Measurements from ENCODE around the gene DOC2B.

DOC2B gene

DNA sequence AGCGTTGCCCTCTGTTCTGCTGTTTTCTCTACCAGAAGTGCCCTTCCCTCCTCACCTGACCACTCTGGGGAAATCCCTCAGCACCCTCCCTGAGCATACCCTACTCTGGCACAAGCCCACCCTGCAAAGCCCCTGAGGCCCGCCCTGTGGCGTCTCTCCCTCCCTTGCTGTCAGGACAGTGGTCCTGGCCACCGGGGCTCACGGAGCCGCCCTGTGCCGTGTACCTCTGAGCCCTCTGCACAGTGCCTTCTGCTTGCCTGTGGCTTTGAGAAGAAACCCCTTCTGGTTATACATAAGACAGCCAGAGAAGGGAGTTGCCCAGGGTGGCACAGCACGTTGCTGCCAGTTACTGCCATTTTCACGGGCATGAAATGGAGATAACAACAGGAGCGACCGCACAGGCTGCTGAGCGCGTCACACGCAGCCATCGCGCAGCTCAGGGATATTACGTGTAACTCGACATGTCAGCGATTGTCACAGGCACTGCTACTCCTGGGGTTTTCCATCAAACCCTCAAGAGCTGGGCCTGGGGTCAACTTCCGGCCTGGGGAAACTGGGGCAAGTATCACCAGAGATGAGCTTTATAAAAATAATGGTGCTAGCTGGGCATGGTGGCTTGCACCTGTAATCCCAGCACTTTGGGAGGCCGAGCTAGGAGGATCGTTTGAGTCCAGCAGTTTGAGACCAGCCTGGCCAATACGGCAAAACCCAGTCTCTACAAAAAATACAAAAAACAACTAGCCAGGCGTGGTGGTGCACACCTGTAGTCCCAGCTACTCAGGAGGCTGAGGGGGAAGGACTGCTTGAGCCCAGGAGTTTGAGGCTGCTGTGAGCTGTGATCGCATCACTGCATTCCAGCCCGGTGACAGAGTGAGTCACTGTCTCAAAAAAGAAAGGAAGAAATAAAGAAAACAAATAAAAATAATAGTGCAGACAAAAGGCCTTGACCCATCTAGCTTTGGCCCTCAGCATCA is 29.3 kb downstream of the DOC2B start:
- H3K27me3 Mint-ChIP-seq (ENCODE audit: low read depth), result no peaks in the 10 kb centered on the region

DNA sequence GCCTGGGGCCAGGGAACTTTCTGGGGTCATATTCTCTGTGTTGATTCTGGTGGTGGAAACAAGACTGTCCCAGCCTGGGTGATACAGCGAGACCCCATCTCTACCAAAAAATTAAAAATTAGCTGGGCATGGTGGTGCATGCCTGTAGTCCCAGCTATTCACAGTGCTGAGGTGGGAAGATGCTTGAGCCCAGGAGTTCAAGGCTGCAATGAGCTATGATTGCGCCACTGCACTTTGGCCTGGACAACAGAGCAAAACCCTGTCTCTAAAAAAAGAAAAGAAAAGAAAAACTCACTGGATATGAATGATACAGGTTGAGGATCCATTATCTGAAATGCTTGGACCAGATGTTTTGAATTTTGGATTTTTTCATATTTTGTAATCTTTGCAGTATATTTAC is 30.4 kb downstream of the DOC2B start:
- Mint-ChIP-seq H3K27ac (no peak overlapping the region), H3K27me3 (ENCODE audit: low read depth) (no peaks in the 10 kb centered on the region), H3K4me3 (no peak overlapping the region), H3K4me1 (ENCODE audit: low read depth) (no peaks in the 10 kb centered on the region), H3K9me3 (no peaks in the 10 kb centered on the region), H3K36me3 (ENCODE audit: low read depth) (no peaks in the 10 kb centered on the region)

More for the DNA sequence above, 29.3 kb downstream of the DOC2B start:
- H3K36me3 Mint-ChIP-seq (ENCODE audit: low read depth), result no peaks in the 10 kb centered on the region
- H3K4me1 Mint-ChIP-seq (ENCODE audit: low read depth), result no peaks in the 10 kb centered on the region
- H3K9me3 Mint-ChIP-seq, result no peaks in the 10 kb centered on the region
- H3K4me3 Mint-ChIP-seq, result no peak overlapping the region
- no peak overlapping the region for H3K27ac Mint-ChIP-seq

- Mint-ChIP-seq H3K4me1 (ENCODE audit: low read depth) (no peaks in the 10 kb centered on the region), H3K4me3 (no peak overlapping the region), H3K27me3 (ENCODE audit: low read depth) (no peaks in the 10 kb centered on the region), H3K27ac (no peak overlapping the region), H3K36me3 (ENCODE audit: low read depth) (no peaks in the 10 kb centered on the region), H3K9me3 (no peaks in the 10 kb centered on the region)
Measured at GRCh38 chr17:149897-150584, 31.4 kb downstream of the DOC2B start.

- no peak overlapping the region for H3K4me3 Mint-ChIP-seq
- no peak overlapping the region for H3K27ac Mint-ChIP-seq
- H3K36me3 Mint-ChIP-seq (ENCODE audit: low read depth), result no peaks in the 10 kb centered on the region
- no peaks in the 10 kb centered on the region for H3K27me3 Mint-ChIP-seq (ENCODE audit: low read depth)
- no peaks in the 10 kb centered on the region for H3K4me1 Mint-ChIP-seq (ENCODE audit: low read depth)
- H3K9me3 Mint-ChIP-seq, result no peaks in the 10 kb centered on the region
Measured at GRCh38 chr17:149231-149630, 32.2 kb downstream of the DOC2B start.

- Mint-ChIP-seq H3K27ac (no peak overlapping the region), H3K9me3 (no peaks in the 10 kb centered on the region), H3K4me1 (ENCODE audit: low read depth) (no peaks in the 10 kb centered on the region)
Measured at GRCh38 chr17:148757-149156, 32.7 kb downstream of the DOC2B start.

DNA sequence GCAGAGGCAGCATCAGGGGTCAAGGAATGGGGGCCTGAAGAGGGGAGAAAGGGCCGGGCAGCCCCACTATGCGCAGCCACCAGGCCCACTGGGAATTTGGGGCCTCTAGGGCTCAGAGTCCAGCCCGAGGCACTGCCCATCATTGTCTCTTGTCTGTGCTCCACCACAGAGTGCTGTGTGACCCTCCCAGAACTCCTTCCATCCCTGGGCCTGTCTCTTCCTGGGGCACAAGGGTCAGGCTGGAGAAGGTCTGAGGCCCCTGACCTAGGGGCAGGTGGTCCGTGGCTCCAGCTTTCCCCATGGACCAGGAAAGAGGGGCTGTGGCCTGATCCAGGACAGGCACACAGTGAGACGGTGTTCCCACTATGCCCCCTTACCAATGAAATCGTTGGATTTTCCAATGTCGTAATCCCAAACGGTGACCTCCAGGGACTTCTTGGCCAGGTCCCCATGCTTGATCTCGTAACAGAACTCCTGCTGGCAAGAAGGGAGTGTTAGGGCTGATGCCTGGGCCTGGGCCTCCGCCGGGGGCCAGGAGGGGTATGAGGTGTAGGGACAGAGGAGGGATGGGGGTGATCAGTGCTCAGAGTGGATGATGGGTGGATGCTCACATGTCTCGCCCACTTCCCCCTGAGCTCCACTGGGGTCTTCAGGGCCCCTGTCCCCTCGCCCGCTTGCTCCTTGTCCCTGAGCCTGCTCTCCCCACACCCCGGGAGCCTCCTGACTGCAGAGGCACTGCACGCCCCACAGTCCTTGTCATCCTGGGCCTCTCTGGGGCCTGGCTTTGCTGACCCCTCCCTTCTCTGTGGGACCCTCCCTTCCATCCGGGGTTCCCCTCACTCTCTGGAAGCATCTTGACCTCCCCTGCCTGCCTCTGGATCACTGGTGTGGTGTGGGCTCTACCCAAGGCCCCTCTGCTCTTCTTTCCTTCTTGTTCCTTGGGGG is 33.4 kb downstream of the DOC2B start:
- no peaks in the 10 kb centered on the region for H3K27me3 Mint-ChIP-seq (ENCODE audit: low read depth)
- no peaks in the 10 kb centered on the region for H3K9me3 Mint-ChIP-seq
- no peak overlapping the region for H3K27ac Mint-ChIP-seq
- H3K4me1 Mint-ChIP-seq (ENCODE audit: low read depth), result peaks cover 2% of the 10 kb centered on the region
- H3K36me3 Mint-ChIP-seq (ENCODE audit: low read depth), result no peaks in the 10 kb centered on the region
- no peak overlapping the region for H3K4me3 Mint-ChIP-seq

More at GRCh38 chr17:148757-149156, 32.7 kb downstream of the DOC2B start:
- Mint-ChIP-seq H3K36me3 (ENCODE audit: low read depth) (no peaks in the 10 kb centered on the region), H3K27me3 (ENCODE audit: low read depth) (no peaks in the 10 kb centered on the region), H3K4me3 (no peak overlapping the region)

DNA sequence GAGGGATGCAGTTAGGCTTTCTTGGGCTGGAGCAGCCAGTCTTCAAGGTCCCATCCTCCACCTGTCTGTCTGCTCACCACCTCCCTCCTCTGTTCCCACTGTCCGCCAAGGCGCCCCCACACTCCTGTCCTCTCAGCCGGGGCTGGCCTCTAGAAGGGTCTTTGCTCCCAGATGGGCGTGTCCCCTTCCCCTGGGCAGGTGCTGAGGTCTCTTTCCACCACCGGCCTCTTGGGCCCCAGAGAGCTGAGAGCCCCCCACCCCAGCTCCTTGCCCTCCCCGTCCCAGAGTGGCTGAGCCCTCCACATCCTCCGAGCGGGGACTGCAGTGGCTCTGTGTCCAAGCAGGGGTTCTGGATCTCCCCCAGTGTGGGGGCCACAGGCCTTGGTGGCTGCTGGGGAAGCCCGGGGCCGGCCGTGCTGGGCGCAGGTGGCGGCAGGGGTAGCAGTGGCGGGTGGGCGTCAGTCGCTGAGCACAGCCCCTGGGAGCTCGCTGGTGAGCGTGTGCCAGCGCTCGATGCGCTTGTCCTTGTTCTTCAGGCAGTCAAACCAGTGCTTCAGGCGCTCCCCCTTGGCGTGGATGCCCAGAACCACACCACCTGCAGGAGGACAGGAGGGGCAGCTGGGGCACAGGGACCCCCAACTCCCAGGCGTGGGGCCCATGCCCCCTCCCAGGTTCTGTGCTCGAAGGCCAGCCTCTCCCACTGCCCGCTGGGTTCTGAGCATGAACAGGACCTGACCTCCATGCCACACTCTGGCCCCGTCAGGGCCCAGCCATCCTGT is 34.3 kb downstream of the DOC2B start:
- no peaks in the 10 kb centered on the region for H3K36me3 Mint-ChIP-seq (ENCODE audit: low read depth)
- H3K4me1 Mint-ChIP-seq (ENCODE audit: low read depth), result peaks cover 2% of the 10 kb centered on the region
- no peaks in the 10 kb centered on the region for H3K9me3 Mint-ChIP-seq
- no peaks in the 10 kb centered on the region for H3K27me3 Mint-ChIP-seq (ENCODE audit: low read depth)
- no peak overlapping the region for H3K4me3 Mint-ChIP-seq
- H3K27ac Mint-ChIP-seq, result no peak overlapping the region

- no peak overlapping the region for H3K4me3 Mint-ChIP-seq
- no peaks in the 10 kb centered on the region for H3K36me3 Mint-ChIP-seq (ENCODE audit: low read depth)
- H3K4me1 Mint-ChIP-seq (ENCODE audit: low read depth), result peaks cover 2% of the 10 kb centered on the region
- no peaks in the 10 kb centered on the region for H3K9me3 Mint-ChIP-seq
- H3K27ac Mint-ChIP-seq, result no peak overlapping the region
- H3K27me3 Mint-ChIP-seq (ENCODE audit: low read depth), result no peaks in the 10 kb centered on the region
Measured at GRCh38 chr17:146546-146945, 34.9 kb downstream of the DOC2B start.

DNA sequence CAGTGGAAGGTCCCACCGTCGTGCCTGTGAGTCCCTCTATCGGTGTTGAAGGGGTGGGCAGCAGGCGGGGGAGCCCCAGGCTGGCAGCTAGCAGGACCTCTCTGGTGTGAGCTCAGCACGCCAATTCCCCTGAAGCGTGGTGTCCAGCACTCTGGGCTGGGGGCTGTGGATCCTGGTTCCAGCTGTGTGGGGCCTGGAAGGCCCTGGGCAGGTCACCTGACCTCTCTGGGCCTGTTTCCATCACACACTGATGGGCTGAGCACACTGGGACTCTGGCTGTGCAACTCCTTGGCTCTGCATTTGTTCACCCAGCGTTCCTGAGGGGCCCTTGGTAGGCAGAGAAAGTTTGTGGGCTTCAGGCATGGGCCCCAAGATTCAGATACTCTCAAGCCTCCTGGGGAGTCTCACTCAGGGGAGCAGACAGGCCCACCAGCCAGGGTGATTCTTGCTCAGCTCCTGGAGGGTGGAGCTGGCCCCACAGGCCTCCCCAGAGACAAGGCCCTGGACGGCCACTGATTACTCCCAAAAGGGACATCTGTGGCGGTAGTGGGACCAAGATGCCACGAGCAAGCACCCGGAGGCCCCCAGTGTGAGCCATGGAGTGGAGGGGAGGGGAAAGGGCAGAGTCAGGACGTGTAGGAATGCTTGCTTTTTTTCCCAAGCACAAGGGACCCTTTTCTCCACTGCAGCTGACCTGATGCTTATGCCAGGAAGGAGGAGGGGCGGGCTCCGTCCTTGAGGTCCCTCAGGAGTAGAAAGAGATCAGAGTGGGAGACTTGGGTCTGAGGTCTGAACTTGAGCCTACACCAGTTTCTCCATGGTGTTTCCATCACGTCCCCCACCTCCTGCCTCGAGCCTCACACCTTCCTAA is 35.5 kb downstream of the DOC2B start:
- H3K9me3 Mint-ChIP-seq, result no peaks in the 10 kb centered on the region
- no peaks in the 10 kb centered on the region for H3K27me3 Mint-ChIP-seq (ENCODE audit: low read depth)
- no peak overlapping the region for H3K4me3 Mint-ChIP-seq

GRCh38 chr17:144936-145670 is 36.3 kb downstream of the DOC2B start:
- H3K27me3 Mint-ChIP-seq (ENCODE audit: low read depth), result no peaks in the 10 kb centered on the region
- H3K9me3 Mint-ChIP-seq, result no peaks in the 10 kb centered on the region
- H3K4me3 Mint-ChIP-seq, result no peak overlapping the region
- no peaks in the 10 kb centered on the region for H3K36me3 Mint-ChIP-seq (ENCODE audit: low read depth)
- H3K27ac Mint-ChIP-seq, result no peak overlapping the region
- H3K4me1 Mint-ChIP-seq (ENCODE audit: low read depth), result peaks cover 2% of the 10 kb centered on the region

More for the DNA sequence above, 35.5 kb downstream of the DOC2B start:
- H3K4me1 Mint-ChIP-seq (ENCODE audit: low read depth), result peaks cover 2% of the 10 kb centered on the region
- no peak overlapping the region for H3K27ac Mint-ChIP-seq
- no peaks in the 10 kb centered on the region for H3K36me3 Mint-ChIP-seq (ENCODE audit: low read depth)

DNA sequence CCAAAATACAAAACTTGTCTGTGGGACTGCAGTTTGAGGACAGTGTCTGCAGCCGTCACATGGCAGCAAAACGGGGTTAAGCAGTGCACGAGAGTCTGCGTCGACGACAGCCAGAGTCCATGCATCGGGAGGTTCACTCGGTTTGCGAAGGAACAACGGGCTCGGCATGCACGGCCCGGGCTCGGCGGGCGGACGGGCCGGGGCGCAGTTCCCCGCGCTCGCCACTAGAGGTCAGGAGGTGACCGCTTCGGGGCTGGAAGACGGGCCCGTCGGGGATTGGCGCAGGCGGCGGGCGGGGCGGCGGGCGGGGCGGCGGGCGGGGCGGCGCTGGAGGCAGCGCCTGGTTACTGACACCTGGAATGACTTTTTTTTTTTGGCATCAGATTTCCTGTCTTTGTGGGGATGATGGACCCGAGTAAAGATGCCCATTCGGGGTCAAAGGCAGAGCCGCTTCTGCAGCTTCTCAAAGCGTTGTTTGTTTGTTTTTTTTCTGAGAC is 37.6 kb downstream of the DOC2B start:
- Mint-ChIP-seq H3K27ac (no peak overlapping the region), H3K36me3 (ENCODE audit: low read depth) (no peaks in the 10 kb centered on the region), H3K27me3 (ENCODE audit: low read depth) (no peaks in the 10 kb centered on the region), H3K4me1 (ENCODE audit: low read depth) (peaks cover 2% of the 10 kb centered on the region), H3K9me3 (no peaks in the 10 kb centered on the region), H3K4me3 (no peak overlapping the region)
